ENCODE measurements around the gene LCE7A. TPM values are rescaled to one million over a fixed set of nuclear protein-coding genes. Genes with fewer than 3 reads are reported as not detected.

The LCE7A gene
- polyA plus RNA-seq, 4 donors, result not detected

GRCh38 chr1:152855661-152856060, 4.1 kb upstream of the LCE7A start:
- DNase-seq, result no peak
- H3K27me3 ChIP-seq (ENCODE audit: control insufficient read depth in 3 of 3, insufficient read depth in 3 of 3, low read length in 3 of 3), result no peaks in the 10 kb centered on the region
- no peak for FAIRE-seq
- no peaks in the 10 kb centered on the region for H3K9me3 ChIP-seq (ENCODE audit: control insufficient read depth in 2 of 2, insufficient read depth in 1 of 2, low read depth in 1 of 2, low read length in 1 of 2)
- no peak overlapping the region for H3K4me3 ChIP-seq (ENCODE audit: low read depth in 1 of 3, low read length in 3 of 3)
- H3K36me3 ChIP-seq (ENCODE audit: control insufficient read depth in 3 of 3, insufficient read depth in 2 of 3, low read depth in 1 of 3, low read length in 3 of 3), result no peaks in the 10 kb centered on the region
- 41 to 51% (median 44%) methylated on average over 2 of the region's 2 CpGs for WGBS, 3 donors
- H3K4me1 ChIP-seq (ENCODE audit: control insufficient read depth in 3 of 3, insufficient read depth in 2 of 3, low read depth in 1 of 3, low read length in 2 of 3), result no peaks in the 10 kb centered on the region
- no peak overlapping the region for H3K27ac ChIP-seq (ENCODE audit: low read depth in 1 of 3, low read length in 2 of 3)

GRCh38 chr1:152858062-152858461, 1.7 kb upstream of the LCE7A start:
- DNase-seq (no peak), FAIRE-seq (no peak)
- no peak overlapping the region for H3K27ac ChIP-seq (ENCODE audit: low read depth in 1 of 3, low read length in 2 of 3)
- H3K27me3 ChIP-seq (ENCODE audit: control insufficient read depth in 3 of 3, insufficient read depth in 3 of 3, low read length in 3 of 3), result no peaks in the 10 kb centered on the region
- H3K9me3 ChIP-seq (ENCODE audit: control insufficient read depth in 2 of 2, insufficient read depth in 1 of 2, low read depth in 1 of 2, low read length in 1 of 2), result no peaks in the 10 kb centered on the region
- H3K4me3 ChIP-seq (ENCODE audit: low read depth in 1 of 3, low read length in 3 of 3), result no peak overlapping the region
- 60 to 92% (median 65%) methylated on average over 1 of the region's 1 CpG for WGBS, 3 donors
- no peaks in the 10 kb centered on the region for H3K4me1 ChIP-seq (ENCODE audit: control insufficient read depth in 3 of 3, insufficient read depth in 2 of 3, low read depth in 1 of 3, low read length in 2 of 3)
- H3K36me3 ChIP-seq (ENCODE audit: control insufficient read depth in 3 of 3, insufficient read depth in 2 of 3, low read depth in 1 of 3, low read length in 3 of 3), result no peaks in the 10 kb centered on the region

- Histone ChIP-seq H3K4me1 (ENCODE audit: control insufficient read depth in 3 of 3, insufficient read depth in 2 of 3, low read depth in 1 of 3, low read length in 2 of 3) (no peaks in the 10 kb centered on the region), H3K36me3 (ENCODE audit: control insufficient read depth in 3 of 3, insufficient read depth in 2 of 3, low read depth in 1 of 3, low read length in 3 of 3) (no peaks in the 10 kb centered on the region), H3K27ac (ENCODE audit: low read depth in 1 of 3, low read length in 2 of 3) (no peak overlapping the region), H3K9me3 (ENCODE audit: control insufficient read depth in 2 of 2, insufficient read depth in 1 of 2, low read depth in 1 of 2, low read length in 1 of 2) (no peaks in the 10 kb centered on the region), H3K4me3 (ENCODE audit: low read depth in 1 of 3, low read length in 3 of 3) (no peak overlapping the region), H3K27me3 (ENCODE audit: control insufficient read depth in 3 of 3, insufficient read depth in 3 of 3, low read length in 3 of 3) (no peaks in the 10 kb centered on the region)
- WGBS, 3 donors, result 61 to 73% (median 65%) methylated on average over 3 of the region's 3 CpGs
- no peak for DNase-seq
- FAIRE-seq, result no peak
Observed at GRCh38 chr1:152860129-152860528, 333 bp downstream of the LCE7A start.

- Histone ChIP-seq H3K27me3 (ENCODE audit: control insufficient read depth in 3 of 3, insufficient read depth in 3 of 3, low read length in 3 of 3) (no peaks in the 10 kb centered on the region), H3K36me3 (ENCODE audit: control insufficient read depth in 3 of 3, insufficient read depth in 2 of 3, low read depth in 1 of 3, low read length in 3 of 3) (no peaks in the 10 kb centered on the region), H3K4me1 (ENCODE audit: control insufficient read depth in 3 of 3, insufficient read depth in 2 of 3, low read depth in 1 of 3, low read length in 2 of 3) (no peaks in the 10 kb centered on the region), H3K9me3 (ENCODE audit: control insufficient read depth in 2 of 2, insufficient read depth in 1 of 2, low read depth in 1 of 2, low read length in 1 of 2) (no peaks in the 10 kb centered on the region), H3K27ac (ENCODE audit: low read depth in 1 of 3, low read length in 2 of 3) (no peak overlapping the region), H3K4me3 (ENCODE audit: low read depth in 1 of 3, low read length in 3 of 3) (no peak overlapping the region)
- no peak for FAIRE-seq
- DNase-seq, result no peak
- WGBS, 3 donors, result 71 to 81% (median 77%) methylated on average over 4 of the region's 4 CpGs
Observed at GRCh38 chr1:152861374-152861773, 1.6 kb downstream of the LCE7A start.

- no peaks in the 10 kb centered on the region for H3K27me3 ChIP-seq (ENCODE audit: control insufficient read depth in 3 of 3, insufficient read depth in 3 of 3, low read length in 3 of 3)
- FAIRE-seq (no peak), DNase-seq (no peak)
- H3K27ac ChIP-seq (ENCODE audit: low read depth in 1 of 3, low read length in 2 of 3), result no peak overlapping the region
- H3K4me1 ChIP-seq (ENCODE audit: control insufficient read depth in 3 of 3, insufficient read depth in 2 of 3, low read depth in 1 of 3, low read length in 2 of 3), result no peaks in the 10 kb centered on the region
- no peak overlapping the region for H3K4me3 ChIP-seq (ENCODE audit: low read depth in 1 of 3, low read length in 3 of 3)
- no peaks in the 10 kb centered on the region for H3K36me3 ChIP-seq (ENCODE audit: control insufficient read depth in 3 of 3, insufficient read depth in 2 of 3, low read depth in 1 of 3, low read length in 3 of 3)
- no peaks in the 10 kb centered on the region for H3K9me3 ChIP-seq (ENCODE audit: control insufficient read depth in 2 of 2, insufficient read depth in 1 of 2, low read depth in 1 of 2, low read length in 1 of 2)
Observed at GRCh38 chr1:152864443-152864842, 4.6 kb downstream of the LCE7A start.

- Histone ChIP-seq H3K9me3 (ENCODE audit: control insufficient read depth in 2 of 2, insufficient read depth in 1 of 2, low read depth in 1 of 2, low read length in 1 of 2) (no peaks in the 10 kb centered on the region), H3K27ac (ENCODE audit: low read depth in 1 of 3, low read length in 2 of 3) (no peak overlapping the region), H3K4me3 (ENCODE audit: low read depth in 1 of 3, low read length in 3 of 3) (no peak overlapping the region), H3K4me1 (ENCODE audit: control insufficient read depth in 3 of 3, insufficient read depth in 2 of 3, low read depth in 1 of 3, low read length in 2 of 3) (no peaks in the 10 kb centered on the region), H3K27me3 (ENCODE audit: control insufficient read depth in 3 of 3, insufficient read depth in 3 of 3, low read length in 3 of 3) (peaks cover 0 to 2% (median 0%) of the 10 kb centered on the region in 3 donors), H3K36me3 (ENCODE audit: control insufficient read depth in 3 of 3, insufficient read depth in 2 of 3, low read depth in 1 of 3, low read length in 3 of 3) (no peaks in the 10 kb centered on the region)
- DNase-seq (no peak), FAIRE-seq (no peak)
- 74 to 84% (median 78%) methylated on average over 2 of the region's 2 CpGs for WGBS, 3 donors
Observed at GRCh38 chr1:152866321-152866720, 6.5 kb downstream of the LCE7A start.

- H3K4me1 ChIP-seq (ENCODE audit: control insufficient read depth in 3 of 3, insufficient read depth in 2 of 3, low read depth in 1 of 3, low read length in 2 of 3), result no peaks in the 10 kb centered on the region
- H3K4me3 ChIP-seq (ENCODE audit: low read depth in 1 of 3, low read length in 3 of 3), result no peak overlapping the region
- WGBS, 3 donors, result 30 to 41% (median 31%) methylated on average over 9 of the region's 9 CpGs
- FAIRE-seq (no peak), DNase-seq (peak; percentile 69 to 71)
- peaks cover 0 to 2% (median 0%) of the 10 kb centered on the region in 3 donors for H3K27me3 ChIP-seq (ENCODE audit: control insufficient read depth in 3 of 3, insufficient read depth in 3 of 3, low read length in 3 of 3)
- H3K27ac ChIP-seq (ENCODE audit: low read depth in 1 of 3, low read length in 2 of 3), result no peak overlapping the region
- H3K9me3 ChIP-seq (ENCODE audit: control insufficient read depth in 2 of 2, insufficient read depth in 1 of 2, low read depth in 1 of 2, low read length in 1 of 2), result no peaks in the 10 kb centered on the region
- no peaks in the 10 kb centered on the region for H3K36me3 ChIP-seq (ENCODE audit: control insufficient read depth in 3 of 3, insufficient read depth in 2 of 3, low read depth in 1 of 3, low read length in 3 of 3)
Observed at GRCh38 chr1:152869808-152870419, 10.1 kb downstream of the LCE7A start.

GRCh38 chr1:152870831-152871730, 11.3 kb downstream of the LCE7A start:
- Histone ChIP-seq H3K27me3 (ENCODE audit: control insufficient read depth in 3 of 3, insufficient read depth in 3 of 3, low read length in 3 of 3) (peaks cover 0 to 2% (median 0%) of the 10 kb centered on the region in 3 donors), H3K4me3 (ENCODE audit: low read depth in 1 of 3, low read length in 3 of 3) (no peak overlapping the region), H3K27ac (ENCODE audit: low read depth in 1 of 3, low read length in 2 of 3) (no peak overlapping the region), H3K9me3 (ENCODE audit: control insufficient read depth in 2 of 2, insufficient read depth in 1 of 2, low read depth in 1 of 2, low read length in 1 of 2) (no peaks in the 10 kb centered on the region), H3K4me1 (ENCODE audit: control insufficient read depth in 3 of 3, insufficient read depth in 2 of 3, low read depth in 1 of 3, low read length in 2 of 3) (no peaks in the 10 kb centered on the region), H3K36me3 (ENCODE audit: control insufficient read depth in 3 of 3, insufficient read depth in 2 of 3, low read depth in 1 of 3, low read length in 3 of 3) (no peaks in the 10 kb centered on the region)
- FAIRE-seq (no peak), DNase-seq (peak in 1 of 2 donors; percentile 37)
- WGBS, 3 donors, result 41 to 48% (median 45%) methylated on average over 17 of the region's 17 CpGs

All from small intestine (tissue), 7 donors.